C4-2B (cell line): ENCODE results near the gene MSRB1.
"Not testable (repeated sequence)": the region's sequence is repeated elsewhere in the genome, so short reads cannot be mapped to it uniquely, and the experiment has no call there.

Experiments used
- H3K27ac ChIP-seq: fragments of 450-650 bp; 2 replicates; pipeline ENCODE4 v1.5.1; 2017
- CTCF ChIP-seq: fragments of 450-650 bp; conservative IDR thresholded peaks from 2 replicates; pipeline ENCODE4 v1.5.1; 2017; ENCODE audit warnings: mild to moderate bottlenecking
- ZFX ChIP-seq: fragments of 450-650 bp; IDR thresholded peaks from 2 replicates; pipeline ENCODE4 v1.6.1; 2017

MSRB1 gene

GRCh38 chr16:1923299-1924034 is 19.5 kb downstream of the MSRB1 start:
- no peak overlapping the region for H3K27ac ChIP-seq
- TF ChIP-seq ZFX (no peak), CTCF (no peak; the same call in 1 of the 2 replicates)

- TF ChIP-seq ZFX (no peak), CTCF (no peak)
Observed at GRCh38 chr16:1922357-1922756, 20.6 kb downstream of the MSRB1 start.

GRCh38 chr16:1920727-1921171 is 22.2 kb downstream of the MSRB1 start:
- no peak for TF ChIP-seq CTCF
- TF ChIP-seq ZFX: no peak

More at GRCh38 chr16:1922357-1922756, 20.6 kb downstream of the MSRB1 start:
- no peak overlapping the region for H3K27ac ChIP-seq

GRCh38 chr16:1920122-1920521 is 22.9 kb downstream of the MSRB1 start:
- H3K27ac ChIP-seq: not testable (repeated sequence)

More at GRCh38 chr16:1920727-1921171, 22.2 kb downstream of the MSRB1 start:
- H3K27ac ChIP-seq: no peak overlapping the region

- TF ChIP-seq ZFX (no peak), CTCF (no peak)
- H3K27ac ChIP-seq: no peak overlapping the region
Observed at GRCh38 chr16:1919327-1919998, 23.5 kb downstream of the MSRB1 start.

- no peak for TF ChIP-seq CTCF
- TF ChIP-seq ZFX: no peak
- H3K27ac ChIP-seq: no peak within 1 kb of the TSS
Observed at GRCh38 chr16:1918351-1919326, 24.4 kb downstream of the MSRB1 start, which contains the start of gene HS3ST6. Gene HS3ST6, minus strand, starts transcription at chr16:1918415. Its CDS starts 92 bp downstream, at chr16:1918323.

GRCh38 chr16:1917665-1918350 is 25.2 kb downstream of the MSRB1 start:
- TF ChIP-seq CTCF (no peak), ZFX (no peak)
- H3K27ac ChIP-seq: no peak overlapping the region
